Measurements from ENCODE around the gene NETO2.
"Not testable (repeated sequence)": the region's sequence is repeated elsewhere in the genome, so short reads cannot be mapped to it uniquely, and the experiment has no call there.

The NETO2 gene

DNA sequence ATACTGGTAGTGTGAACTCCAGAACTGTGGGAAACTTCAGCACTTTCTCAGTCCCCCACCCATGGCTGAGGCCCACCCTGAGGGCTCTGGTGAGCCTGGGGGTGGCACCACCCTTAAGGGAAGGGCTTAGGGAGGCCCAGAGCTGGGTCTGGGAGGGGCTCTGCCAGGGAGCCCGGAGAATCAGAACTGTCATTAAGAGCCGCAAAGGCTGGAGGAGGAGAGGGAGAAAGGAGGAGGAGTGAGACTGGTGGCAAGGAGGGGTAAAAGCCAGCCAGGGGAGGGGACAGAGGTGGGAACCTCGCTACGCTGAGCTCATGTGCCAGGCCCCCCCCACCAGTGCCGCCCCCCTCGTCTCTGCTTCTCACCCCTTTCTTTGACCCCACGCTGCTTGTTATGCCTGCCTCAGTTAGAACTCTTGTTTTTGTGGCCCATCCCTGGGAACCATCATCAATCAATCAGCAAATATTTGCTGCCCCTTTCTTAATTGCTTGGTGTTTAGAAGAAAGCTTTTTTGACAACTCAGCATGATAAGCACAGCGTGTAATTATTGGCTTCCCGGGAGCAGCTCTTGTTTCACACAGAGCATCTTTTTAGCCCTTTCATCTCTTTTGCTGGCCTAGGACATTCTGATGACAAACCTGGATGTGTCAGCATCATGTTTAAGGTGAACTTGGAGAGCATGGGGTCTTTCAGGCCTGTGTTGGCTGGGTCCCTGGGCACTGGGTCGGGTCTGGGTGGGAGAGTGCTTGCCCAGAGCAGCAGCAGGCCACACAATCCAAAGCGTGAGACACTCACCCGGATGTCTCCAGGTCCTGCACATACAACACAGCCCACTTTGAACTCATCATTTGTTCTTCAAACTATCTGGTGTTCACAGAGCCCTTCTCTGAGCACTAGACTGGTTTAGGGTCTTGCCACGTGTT is 77.7 kb downstream of the NETO2 start:
- no peak for DNase-seq
- peaks cover 0 to 7% of the 10 kb centered on the region in 2 donors for H3K36me3 Mint-ChIP-seq
- no peak overlapping the region for H3K4me3 Mint-ChIP-seq
- ATAC-seq (replicated peaks), result no peak
- peaks cover 4 to 6% of the 10 kb centered on the region in 2 donors for H3K4me1 Mint-ChIP-seq
- H3K27me3 Mint-ChIP-seq, result peaks cover 0 to 5% of the 10 kb centered on the region in 2 donors
- peaks cover 8 to 16% of the 10 kb centered on the region in 2 donors for H3K9me3 Mint-ChIP-seq
- H3K27ac Mint-ChIP-seq, result no peak overlapping the region

DNA sequence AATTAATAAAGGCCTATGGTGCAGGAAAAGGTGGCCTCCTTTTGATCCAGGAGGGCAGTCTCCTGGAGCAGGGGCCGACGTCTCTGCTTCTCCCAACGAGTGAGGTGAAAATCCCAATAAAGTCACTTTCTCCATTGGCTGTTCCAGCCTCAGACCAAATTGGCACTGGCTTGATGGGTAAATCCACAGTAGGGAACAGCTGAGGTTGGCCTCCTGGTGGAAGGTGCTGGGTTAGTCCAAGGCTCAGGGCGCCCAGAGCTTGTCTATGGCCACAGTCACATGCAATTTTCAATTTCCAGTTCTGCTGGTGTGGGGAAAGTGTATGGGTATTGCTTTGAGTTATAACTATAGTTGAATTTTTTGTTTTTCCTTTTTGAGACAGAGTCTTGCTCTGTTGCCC is 79.0 kb downstream of the NETO2 start:
- no peak for ATAC-seq (replicated peaks)
- Mint-ChIP-seq H3K9me3 (peaks cover 8 to 16% of the 10 kb centered on the region in 2 donors), H3K36me3 (peaks cover 0 to 7% of the 10 kb centered on the region in 2 donors)

DNA sequence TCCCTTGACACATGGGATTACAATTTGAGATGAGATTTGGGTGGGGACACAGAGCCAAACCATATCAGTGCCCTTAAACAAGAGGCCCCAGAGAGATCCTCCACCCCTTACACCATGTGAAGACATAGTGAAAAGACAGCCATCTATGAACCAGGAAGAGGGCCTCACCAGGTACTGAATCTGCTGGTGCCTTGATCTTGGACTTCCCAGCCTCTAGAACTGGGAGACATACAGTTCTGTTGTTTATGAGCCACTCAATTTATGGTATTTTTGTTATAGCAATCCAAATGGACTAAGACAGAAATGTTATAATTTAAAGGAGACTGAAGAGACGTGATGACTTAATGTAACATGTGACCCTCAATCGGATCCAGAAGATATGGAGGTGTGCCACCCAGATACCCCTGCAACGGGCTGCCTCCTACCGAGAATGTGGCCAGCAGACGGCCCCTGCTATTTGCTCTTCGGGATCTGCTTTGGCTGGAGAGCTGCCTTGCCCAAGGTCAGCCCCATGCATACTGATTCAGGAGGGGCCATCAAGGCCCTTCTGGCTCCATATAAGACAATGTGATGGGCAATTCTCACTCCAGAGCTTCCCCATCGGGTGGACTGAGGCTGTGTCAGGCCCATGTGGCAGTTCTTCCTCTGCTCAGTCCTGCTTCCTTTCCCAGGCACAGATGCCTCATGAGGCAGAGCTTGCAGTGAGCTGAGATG is 80.6 kb downstream of the NETO2 start:
- Mint-ChIP-seq H3K27ac (no peak overlapping the region), H3K27me3 (no peaks in the 10 kb centered on the region), H3K36me3 (peaks cover 0 to 7% of the 10 kb centered on the region in 2 donors), H3K9me3 (peaks cover 8 to 16% of the 10 kb centered on the region in 2 donors), H3K4me1 (peaks cover 0 to 3% of the 10 kb centered on the region in 2 donors), H3K4me3 (no peak overlapping the region)
- DNase-seq, result no peak
- ATAC-seq (replicated peaks), result no peak

More for the DNA sequence above, 79.0 kb downstream of the NETO2 start:
- DNase-seq, result no peak
- H3K27me3 Mint-ChIP-seq, result no peaks in the 10 kb centered on the region
- no peak overlapping the region for H3K4me3 Mint-ChIP-seq
- H3K27ac Mint-ChIP-seq, result no peak overlapping the region
- H3K4me1 Mint-ChIP-seq, result peaks cover 4% of the 10 kb centered on the region in 2 donors

DNA sequence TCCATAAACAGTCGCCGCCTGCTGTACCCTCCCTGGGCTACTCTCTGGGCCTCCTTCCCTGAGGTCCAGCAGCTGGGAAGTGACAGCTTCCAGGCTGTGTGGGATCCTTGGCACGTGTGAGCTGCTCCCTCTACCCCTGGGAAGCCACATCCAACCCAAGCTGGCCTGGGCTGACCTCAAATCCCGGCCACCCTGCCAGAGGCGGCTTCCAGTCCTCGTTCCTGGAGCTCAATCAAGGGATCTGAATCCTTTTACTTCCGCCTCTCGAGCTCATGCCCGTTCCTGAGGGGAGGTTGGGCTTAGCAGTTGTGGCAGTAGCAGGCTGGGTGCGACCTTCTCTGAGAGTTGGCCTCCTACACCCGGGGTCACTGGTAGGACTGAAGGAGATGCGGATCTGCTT is 82.5 kb downstream of the NETO2 start:
- H3K4me1 Mint-ChIP-seq, result peaks cover 0 to 3% of the 10 kb centered on the region in 2 donors
- no peak for ATAC-seq (replicated peaks)

DNA sequence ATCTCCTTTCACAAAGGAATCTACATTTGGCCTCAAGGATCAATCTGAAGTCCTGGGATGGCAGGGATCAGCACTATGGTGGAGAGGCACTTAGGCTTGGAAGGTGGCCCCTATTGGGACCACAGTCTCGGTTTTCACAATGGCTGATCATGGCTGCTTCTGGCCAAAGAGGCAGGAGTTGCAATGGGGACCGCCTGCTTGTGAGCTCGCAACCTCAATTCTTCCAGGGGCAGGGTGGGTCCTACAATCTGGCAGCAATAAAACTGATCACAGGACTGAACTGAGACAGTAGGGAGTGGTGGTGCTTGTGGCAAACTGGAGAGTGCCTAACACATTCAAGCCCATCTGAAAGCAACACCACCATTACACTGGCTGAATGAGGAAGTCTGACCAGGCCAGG is 83.1 kb downstream of the NETO2 start:
- no peak for ATAC-seq (replicated peaks)
- Mint-ChIP-seq H3K27me3 (no peaks in the 10 kb centered on the region), H3K9me3 (peaks cover 8 to 16% of the 10 kb centered on the region in 2 donors), H3K4me1 (peaks cover 0 to 3% of the 10 kb centered on the region in 2 donors), H3K4me3 (no peak overlapping the region), H3K36me3 (peaks cover 0 to 7% of the 10 kb centered on the region in 2 donors), H3K27ac (no peak overlapping the region)
- no peak for DNase-seq

More for the DNA sequence above, 82.5 kb downstream of the NETO2 start:
- Mint-ChIP-seq H3K36me3 (peaks cover 0 to 7% of the 10 kb centered on the region in 2 donors), H3K9me3 (peaks cover 8 to 16% of the 10 kb centered on the region in 2 donors), H3K27me3 (no peaks in the 10 kb centered on the region), H3K27ac (no peak overlapping the region), H3K4me3 (no peak overlapping the region)
- DNase-seq, result no peak

DNA sequence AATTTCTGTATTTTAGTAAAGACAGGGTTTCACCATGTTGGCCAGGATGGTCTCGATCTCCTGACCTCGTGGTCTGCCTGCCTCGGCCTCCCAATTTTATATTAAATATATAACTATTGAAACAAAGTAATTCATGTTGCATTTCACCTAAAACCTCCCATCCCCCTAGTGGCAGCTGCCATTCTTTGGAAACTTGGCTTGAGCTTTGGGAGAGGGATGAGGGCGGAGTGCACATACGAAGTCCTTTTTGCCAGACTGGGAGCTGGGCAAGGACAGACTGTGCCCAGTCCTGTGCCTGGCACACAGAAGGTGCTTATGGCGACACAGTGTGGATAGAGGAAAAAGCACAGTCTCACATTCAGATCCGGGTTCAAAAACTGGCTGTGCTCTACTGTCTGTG is 83.8 kb downstream of the NETO2 start:
- H3K27me3 Mint-ChIP-seq, result no peaks in the 10 kb centered on the region
- H3K4me1 Mint-ChIP-seq, result peaks cover 0 to 3% of the 10 kb centered on the region in 2 donors
- ATAC-seq (replicated peaks), result no peak
- H3K27ac Mint-ChIP-seq, result no peak overlapping the region
- DNase-seq, result no peak
- peaks cover 0 to 7% of the 10 kb centered on the region in 2 donors for H3K36me3 Mint-ChIP-seq
- peaks cover 8 to 16% of the 10 kb centered on the region in 2 donors for H3K9me3 Mint-ChIP-seq
- no peak overlapping the region for H3K4me3 Mint-ChIP-seq

DNA sequence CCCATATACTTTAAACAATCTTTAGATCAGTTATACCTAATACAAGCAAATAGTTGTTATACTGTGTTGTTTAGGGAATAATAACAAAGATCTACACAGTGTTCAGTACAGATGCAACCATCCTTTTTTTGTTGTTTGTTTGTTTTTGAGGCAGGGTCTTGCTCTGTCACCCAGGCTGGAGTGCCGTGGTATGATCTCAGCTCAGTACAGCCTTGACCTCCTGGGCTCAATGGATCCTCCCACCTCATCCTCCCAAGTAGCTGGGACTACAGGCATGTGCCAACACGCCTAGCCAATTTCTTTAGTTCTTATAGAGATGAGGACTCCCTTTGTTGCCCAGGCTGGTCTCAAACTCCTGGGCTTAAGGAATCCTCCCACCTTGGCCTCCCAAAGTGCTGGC is 84.6 kb downstream of the NETO2 start:
- H3K27me3 Mint-ChIP-seq; ATAC-seq (replicated peaks); H3K4me1 Mint-ChIP-seq; H3K4me3 Mint-ChIP-seq; H3K36me3 Mint-ChIP-seq; DNase-seq: not testable (repeated sequence)
- peak overlapping the region; percentile 21 for H3K27ac Mint-ChIP-seq
- peaks cover 8 to 16% of the 10 kb centered on the region in 2 donors for H3K9me3 Mint-ChIP-seq

DNA sequence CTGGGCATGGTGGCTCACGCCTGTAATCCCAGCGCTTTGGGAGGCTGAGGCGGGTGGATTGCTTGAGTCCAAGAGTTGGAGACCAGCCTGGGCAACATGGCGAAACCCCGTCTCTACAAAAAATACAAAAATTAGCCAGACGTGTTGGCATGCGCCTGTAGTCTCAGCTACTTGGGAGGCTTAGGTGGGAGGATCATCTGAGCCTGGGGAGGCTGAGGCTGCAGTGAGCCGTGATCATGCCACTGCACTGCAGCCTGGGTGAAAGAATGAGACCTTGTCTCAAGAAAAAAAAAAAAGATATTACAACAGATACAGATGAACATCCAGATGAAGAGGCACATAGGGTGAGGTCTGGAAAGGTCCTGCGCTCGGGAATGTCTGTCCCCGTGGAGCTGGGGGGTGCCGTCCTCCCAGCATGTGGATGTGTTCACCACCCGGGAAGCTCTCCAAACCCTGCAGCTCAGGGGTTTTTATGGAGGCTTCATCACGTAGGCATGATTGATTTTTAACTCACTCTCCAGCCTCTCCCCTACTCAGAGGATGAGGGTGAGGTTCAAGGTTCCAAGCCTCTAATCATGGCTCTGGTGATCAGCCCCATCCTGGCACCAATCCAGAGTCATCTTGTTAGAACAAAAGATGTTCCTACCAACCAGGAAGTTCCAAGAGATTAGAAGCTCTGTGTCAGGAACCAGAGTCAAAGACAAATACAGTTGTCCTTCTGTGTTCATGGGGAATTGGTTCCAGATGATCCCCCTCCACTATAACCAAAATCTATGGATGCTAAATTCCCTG is 85.3 kb downstream of the NETO2 start:
- DNase-seq (no peak), ATAC-seq (replicated peaks) (no peak)
- no peaks in the 10 kb centered on the region for H3K27me3 Mint-ChIP-seq

DNA sequence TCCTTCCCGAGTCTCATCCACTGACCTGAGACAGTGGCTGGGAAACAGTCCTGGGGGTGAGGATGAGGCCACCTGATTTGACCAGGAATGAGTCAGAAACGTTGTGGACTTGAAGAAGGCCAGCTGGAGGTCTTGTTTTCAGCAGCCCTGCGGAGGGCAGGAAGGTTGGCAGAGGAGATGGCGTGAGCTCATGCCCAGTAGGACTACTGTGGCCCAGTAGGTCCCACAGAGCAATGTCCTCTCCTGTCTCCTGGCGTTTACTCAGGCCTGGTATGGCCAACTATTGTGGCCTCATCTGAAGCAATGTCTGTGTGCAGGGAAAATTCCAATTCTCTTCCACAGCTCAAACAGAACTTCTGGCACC is 86.1 kb downstream of the NETO2 start:
- no peak overlapping the region for H3K27ac Mint-ChIP-seq
- DNase-seq, result no peak
- no peaks in the 10 kb centered on the region for H3K27me3 Mint-ChIP-seq
- no peak for ATAC-seq (replicated peaks)
- H3K36me3 Mint-ChIP-seq, result peaks cover 0 to 2% of the 10 kb centered on the region in 2 donors
- peaks cover 0 to under 1% of the 10 kb centered on the region in 2 donors for H3K4me1 Mint-ChIP-seq
- H3K9me3 Mint-ChIP-seq, result peaks cover 1 to 7% of the 10 kb centered on the region in 2 donors
- H3K4me3 Mint-ChIP-seq, result no peak overlapping the region

More for the DNA sequence above, 85.3 kb downstream of the NETO2 start:
- H3K4me3 Mint-ChIP-seq, result no peak overlapping the region
- H3K9me3 Mint-ChIP-seq, result peaks cover 6 to 16% of the 10 kb centered on the region in 2 donors
- peaks cover 0 to 3% of the 10 kb centered on the region in 2 donors for H3K4me1 Mint-ChIP-seq
- H3K36me3 Mint-ChIP-seq, result peaks cover 0 to 7% of the 10 kb centered on the region in 2 donors
- no peak overlapping the region for H3K27ac Mint-ChIP-seq

DNA sequence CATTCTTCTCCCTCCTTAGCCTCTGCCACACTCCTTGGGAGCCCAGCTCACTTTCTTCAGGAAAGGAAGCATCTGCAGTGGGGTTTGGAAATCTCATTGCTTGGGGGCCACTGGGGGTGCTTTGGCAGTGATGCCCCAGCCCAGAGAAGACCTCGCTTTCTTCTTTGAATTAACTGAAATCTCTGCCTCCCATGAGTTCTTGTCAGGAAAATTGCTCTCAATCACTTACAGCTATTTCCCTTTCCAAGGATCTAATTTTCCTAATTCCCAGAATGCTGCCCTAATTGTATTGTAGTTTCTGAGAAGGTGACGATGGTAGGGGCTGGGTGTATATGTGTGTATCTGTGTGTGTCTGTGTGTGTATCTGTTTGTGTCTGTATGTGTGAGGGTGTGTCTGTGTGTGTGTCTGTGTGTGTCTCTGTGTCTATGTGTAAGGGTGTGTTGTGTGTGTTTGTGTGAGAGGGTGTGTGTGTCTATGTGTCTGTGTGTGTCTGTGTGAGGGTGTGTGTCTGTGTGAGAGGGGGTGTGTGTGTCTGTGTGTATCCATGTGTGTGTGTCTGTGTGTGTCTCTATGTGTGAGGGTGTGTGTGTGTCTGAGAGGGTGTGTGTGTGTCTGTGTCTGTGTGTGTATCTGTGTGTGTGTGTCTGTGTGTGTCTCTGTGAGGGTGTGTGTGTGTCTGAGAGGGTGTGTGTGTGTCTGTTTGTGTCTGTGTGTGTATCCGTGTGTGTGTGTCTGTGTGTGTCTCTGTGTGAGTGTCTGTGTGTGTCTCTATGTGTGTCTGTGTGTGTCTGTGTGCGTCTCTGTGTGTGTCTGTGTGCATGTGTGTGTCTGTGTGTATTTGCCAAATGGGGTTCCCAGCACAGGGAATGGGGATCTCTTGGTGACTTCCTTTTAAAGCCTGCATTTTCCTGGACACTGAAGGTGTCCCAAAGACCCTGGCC is 86.8 kb downstream of the NETO2 start:
- Mint-ChIP-seq H3K9me3 (peaks cover 0 to under 1% of the 10 kb centered on the region in 2 donors), H3K27me3 (no peaks in the 10 kb centered on the region), H3K27ac (no peak overlapping the region), H3K36me3 (no peaks in the 10 kb centered on the region), H3K4me3 (no peak overlapping the region), H3K4me1 (no peaks in the 10 kb centered on the region)
- ATAC-seq (replicated peaks), result no peak
- no peak for DNase-seq

DNA sequence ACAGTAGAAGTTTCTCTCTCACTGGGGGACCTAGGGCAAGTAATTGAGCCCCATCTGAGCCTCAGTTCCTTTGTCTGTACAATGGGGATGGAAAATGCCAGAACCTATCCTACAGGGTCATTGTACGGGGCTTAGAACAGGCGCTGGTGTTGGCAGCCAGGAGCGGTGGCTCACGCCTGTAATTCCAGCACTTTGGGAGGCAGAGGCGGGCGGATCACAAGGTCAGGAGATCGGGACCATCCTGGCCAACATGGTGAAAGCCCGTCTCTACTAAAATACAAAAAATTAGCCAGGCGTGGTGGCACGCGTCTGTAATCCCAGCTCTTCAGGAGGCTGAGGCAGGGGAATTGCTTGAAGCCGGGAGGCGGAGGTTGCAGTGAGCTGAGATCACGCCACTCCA is 87.7 kb downstream of the NETO2 start:
- H3K4me1 Mint-ChIP-seq; H3K9me3 Mint-ChIP-seq; H3K4me3 Mint-ChIP-seq; DNase-seq; H3K27me3 Mint-ChIP-seq; ATAC-seq (replicated peaks); H3K27ac Mint-ChIP-seq; H3K36me3 Mint-ChIP-seq: not testable (repeated sequence)

DNA sequence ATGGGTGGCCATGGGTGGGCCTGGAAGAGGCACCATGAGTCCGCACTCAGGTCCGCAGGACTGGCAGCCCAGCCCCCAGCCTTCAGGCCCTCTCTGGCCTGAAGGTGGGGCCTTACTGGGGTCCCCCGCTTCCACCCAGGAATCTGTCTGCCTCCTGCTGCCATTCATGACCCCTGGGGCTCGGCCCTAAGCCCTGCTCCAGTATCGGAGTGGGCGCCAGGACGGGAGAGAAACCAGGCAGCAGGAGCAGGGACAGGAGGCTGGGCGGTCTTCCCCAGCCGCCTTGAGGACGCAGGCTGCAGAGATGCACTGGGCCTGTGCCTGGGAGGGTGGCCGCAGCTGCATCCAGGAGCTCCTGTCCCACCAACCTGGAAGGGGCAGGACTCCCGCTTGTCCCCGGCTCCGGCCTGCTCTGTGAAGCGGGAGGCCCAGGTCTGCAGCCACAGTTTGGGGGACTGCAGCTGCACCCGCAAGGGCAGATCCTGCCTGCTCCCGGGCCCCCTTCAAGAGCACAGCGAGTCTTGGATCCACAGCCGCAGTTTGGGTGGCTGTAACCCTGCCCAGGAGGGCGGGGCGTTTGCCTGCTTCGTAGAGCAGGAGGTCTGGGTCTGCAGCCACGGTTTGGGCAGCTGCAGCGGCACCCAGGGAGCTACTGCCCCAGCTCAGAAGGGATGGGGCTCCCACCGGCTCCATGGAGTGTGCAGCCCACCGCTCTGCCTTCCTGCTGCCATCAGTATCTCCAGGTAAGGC is 88.4 kb downstream of the NETO2 start:
- ATAC-seq (replicated peaks) (no peak), DNase-seq (no peak)
- H3K4me1 Mint-ChIP-seq, result no peaks in the 10 kb centered on the region
- no peaks in the 10 kb centered on the region for H3K36me3 Mint-ChIP-seq
- H3K9me3 Mint-ChIP-seq, result no peaks in the 10 kb centered on the region
- H3K27me3 Mint-ChIP-seq, result no peaks in the 10 kb centered on the region
- no peak overlapping the region for H3K4me3 Mint-ChIP-seq
- no peak overlapping the region for H3K27ac Mint-ChIP-seq

DNA sequence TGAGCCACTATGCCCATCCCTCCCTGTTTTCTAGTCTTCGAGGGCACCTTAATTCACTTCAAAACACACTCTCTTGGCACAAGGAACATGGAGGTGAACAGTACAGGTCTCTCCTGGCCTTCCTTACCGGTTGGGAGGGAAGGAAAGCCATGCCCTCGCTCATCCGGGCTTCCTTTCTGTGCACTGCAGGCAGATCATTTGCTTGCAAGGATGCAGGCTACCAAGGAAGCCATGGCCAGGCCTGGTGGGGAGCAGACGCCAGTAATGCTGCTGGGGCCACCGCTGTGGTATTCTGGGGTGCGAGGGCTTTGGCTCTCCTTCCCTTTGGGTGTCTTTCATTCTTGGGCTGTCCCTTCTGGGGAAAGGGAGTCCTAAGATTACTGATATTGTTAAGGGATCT is 89.4 kb downstream of the NETO2 start:
- H3K36me3 Mint-ChIP-seq, result no peaks in the 10 kb centered on the region
- no peaks in the 10 kb centered on the region for H3K4me1 Mint-ChIP-seq
- H3K9me3 Mint-ChIP-seq, result no peaks in the 10 kb centered on the region
- DNase-seq (no peak), ATAC-seq (replicated peaks) (no peak)
- H3K27ac Mint-ChIP-seq, result no peak overlapping the region
- H3K27me3 Mint-ChIP-seq, result no peaks in the 10 kb centered on the region
- H3K4me3 Mint-ChIP-seq, result no peak overlapping the region
